ENCODE results near the gene ROBO4. TPM values are rescaled to one million over a fixed set of nuclear protein-coding genes. Genes with fewer than 3 reads are reported as not detected.

Gene ROBO4
- polyA plus RNA-seq, 3 donors, result 16.2 to 21.6 (median 20.0) TPM

DNA sequence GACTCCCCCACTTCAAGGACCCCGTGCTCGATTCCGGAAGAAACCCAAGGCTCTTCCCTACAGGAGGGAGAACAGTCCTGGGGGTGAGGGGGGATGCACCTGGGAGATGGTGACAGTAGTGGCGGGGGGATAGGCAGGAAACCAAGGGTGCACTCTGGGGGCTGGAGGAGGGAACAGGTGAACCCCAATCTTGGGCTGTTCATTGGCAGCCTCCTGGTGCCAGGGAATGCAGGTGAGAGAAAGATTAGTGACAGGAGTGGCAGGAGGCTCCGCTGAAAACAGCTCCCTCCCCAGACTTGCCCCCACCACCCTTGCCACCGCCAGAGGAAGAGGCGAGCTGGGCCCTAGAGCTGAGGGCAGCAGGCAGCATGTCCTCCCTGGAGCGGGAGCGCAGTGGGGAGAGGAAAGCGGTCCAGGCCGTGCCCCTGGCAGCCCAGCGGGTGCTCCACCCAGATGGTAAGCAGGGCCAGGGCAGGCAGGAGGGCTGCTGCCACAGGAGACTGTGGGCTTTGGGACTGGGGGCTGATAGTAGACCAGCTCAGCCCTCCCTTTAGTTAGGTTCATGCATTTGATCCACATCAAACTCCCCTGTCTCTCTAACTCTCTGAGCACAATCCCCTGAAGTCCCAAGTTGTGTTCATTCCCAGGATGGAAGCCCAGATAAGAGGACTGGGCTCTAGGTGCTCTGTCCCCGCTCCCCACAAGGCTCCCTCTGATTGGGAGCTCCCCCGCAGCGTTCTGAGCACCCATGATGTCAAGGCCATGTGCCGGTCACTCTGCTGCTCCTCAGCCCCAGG is 18.0 kb downstream of the ROBO4 start:
- DNase-seq (ENCODE audit: extremely low read depth in 1 of 11, low read depth in 9 of 11, low spot score in 4 of 11), result no peak

DNA sequence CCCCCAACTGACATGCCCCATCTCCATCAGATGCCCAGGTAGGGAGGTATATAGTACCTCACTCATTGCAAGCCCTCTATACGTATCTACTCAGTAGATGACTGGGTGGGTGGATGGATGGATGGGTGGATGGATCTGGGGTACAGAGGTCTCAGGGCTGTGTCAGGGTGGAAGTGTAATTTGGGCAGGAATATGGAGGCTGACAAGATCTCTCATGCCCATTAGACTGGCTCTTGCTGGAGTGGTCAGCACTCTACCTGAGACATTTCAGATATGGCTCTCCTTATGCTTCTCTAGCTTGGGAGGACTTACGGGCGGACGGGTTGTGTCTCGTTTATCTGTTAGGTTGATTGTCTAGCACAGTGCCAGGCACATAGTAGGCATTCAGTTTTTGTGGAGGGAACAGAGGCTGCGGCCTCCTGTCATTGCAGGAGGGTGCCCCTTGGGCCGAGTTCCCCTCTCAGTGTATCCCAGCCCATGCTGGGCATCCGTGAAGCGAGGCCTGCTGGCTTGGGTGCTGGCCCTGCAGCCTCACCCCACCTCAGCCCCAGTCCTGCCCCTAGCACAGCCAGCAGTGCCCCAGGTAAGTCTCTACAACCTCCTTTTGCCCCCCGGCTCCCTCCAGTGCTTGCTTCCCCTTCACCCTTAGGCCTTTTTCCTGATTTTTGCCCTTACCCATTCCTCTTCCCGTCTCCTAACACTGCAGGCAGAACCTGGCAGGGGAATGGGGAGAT is 18.7 kb downstream of the ROBO4 start:
- DNase-seq (ENCODE audit: extremely low read depth in 1 of 11, low read depth in 9 of 11, low spot score in 4 of 11), result no peak

DNA sequence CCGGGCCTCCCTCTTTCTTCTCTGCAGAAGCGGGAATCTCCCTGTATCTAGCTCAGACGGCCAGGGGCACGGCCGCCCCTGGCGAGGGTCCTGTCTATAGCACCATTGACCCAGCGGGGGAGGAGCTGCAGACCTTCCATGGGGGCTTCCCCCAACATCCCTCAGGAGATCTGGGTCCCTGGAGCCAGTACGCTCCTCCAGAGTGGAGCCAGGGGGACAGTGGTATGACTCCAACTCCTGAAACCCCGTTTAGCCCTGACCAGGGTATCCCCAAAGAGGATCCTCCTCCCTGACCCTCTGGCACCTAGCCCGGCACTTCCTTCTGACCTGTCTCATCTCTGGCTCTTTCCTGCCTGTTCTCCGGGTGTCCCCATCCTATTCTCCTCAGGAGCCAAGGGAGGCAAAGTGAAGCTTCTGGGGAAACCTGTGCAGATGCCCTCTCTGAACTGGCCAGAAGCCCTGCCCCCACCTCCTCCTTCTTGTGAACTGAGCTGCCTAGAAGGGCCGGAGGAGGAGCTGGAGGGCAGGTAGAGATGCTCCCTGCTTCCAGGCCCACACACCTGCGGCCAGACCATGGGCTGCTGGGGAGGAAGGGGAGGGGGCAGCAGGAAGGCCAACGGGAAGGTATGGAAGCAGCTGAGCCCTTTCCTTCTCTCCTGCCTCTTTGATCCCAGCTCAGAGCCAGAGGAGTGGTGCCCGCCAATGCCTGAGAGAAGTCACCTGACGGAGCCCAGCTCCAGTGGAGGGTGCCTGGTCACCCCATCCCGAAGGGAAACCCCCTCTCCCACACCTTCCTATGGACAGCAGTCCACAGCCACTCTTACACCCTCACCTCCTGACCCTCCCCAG is 19.5 kb downstream of the ROBO4 start:
- DNase-seq (ENCODE audit: extremely low read depth in 1 of 11, low read depth in 9 of 11, low spot score in 4 of 11), result no peak

DNA sequence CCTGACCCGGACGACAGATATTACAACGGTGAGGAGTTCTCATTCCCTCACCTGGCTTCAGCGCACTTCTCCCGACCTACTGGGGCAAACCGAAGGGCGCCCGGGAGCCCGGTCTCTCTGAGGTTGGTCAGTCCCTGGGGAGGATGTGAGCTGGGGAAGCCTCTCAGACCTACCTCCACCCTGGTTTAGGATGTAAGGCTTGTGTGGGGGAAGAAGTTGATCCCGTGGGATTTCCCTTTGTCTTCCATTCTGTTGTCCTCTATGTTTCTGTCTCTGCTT is 20.1 kb downstream of the ROBO4 start:
- DNase-seq (ENCODE audit: extremely low read depth in 1 of 11, low read depth in 9 of 11, low spot score in 4 of 11), result no peak

DNA sequence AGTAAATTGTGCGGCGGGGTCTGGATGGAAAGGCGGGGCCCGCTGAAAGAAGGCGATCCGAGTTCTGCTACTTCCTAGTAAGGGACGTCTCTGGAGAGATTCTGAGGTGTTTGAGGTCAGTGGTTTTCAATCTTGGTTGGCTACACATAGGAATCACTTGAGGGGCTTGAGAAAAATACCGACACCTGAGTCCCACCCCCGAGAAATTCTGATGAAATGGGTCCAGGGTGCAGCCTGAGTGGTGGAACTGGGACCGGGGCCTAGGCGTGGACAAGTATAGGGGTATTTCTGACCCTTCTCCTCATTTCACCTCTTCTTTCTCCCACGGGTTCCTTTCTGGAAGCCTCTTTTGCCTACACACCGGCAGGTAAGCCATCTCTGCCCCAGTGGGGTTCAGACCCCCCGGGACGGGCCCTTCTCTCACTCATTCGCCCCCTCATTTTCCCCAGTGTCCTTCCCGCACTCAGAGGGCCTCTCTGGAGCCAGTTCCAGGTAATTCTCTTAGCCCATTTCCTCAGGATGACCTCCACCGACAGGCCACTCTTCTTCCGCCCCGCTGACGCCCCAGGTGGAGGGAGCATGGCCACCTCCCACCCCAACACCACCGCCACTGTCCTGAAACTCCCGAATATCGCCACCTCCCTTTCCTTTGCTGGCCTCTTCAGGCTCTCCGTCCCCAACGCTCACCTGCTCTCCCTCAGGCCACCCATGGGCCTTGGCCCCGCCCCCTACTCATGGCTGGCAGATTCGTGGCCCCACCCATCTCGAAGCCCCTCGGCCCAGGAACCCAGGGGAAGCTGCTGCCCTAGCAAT is 20.6 kb downstream of the ROBO4 start:
- no peak for DNase-seq (ENCODE audit: extremely low read depth in 1 of 11, low read depth in 9 of 11, low spot score in 4 of 11)

DNA sequence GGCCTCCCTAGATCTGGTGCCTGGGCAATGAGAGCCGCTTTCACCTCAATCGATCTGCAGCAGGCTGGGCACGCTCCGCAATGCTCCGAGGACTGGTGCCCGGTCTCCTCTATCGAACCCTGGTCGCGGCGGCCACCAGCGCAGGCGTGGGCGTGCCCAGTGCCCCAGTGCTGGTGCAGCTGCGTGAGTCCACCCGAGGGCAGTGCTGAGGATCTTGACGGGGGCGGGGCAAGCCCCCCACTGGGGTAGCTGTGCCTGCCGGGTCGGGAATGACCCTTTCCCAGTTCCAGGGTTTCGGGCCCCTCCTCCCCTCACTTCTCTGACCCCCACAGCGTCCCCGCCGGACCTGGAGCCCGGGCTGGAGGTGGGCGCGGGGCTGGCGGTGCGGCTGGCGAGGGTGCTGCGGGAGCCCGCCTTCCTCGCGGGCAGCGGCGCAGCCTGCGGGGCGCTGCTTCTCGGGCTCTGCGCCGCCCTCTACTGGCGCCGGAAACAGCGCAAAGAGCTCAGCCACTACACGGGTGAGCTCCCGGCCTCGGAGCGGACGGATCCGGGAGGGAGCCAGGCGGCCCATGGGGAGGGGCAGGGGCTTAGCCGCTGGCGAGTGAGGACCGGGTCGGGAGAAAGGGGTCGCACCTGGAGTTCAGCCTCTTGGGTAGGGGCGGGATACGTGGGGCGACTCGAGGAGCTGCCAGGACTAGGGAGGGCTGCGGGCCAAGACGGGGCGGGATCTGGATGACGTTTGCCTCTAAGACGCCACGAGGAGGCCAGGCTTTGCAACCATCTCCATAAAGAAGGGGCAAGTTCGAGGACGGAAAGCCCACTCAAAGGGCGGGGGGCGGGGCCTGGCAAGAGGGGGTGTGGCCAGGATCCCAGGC is 21.5 kb downstream of the ROBO4 start:
- DNase-seq (ENCODE audit: extremely low read depth in 1 of 11, low read depth in 9 of 11, low spot score in 4 of 11), result peak; percentile 73 to 93 (median 88)

DNA sequence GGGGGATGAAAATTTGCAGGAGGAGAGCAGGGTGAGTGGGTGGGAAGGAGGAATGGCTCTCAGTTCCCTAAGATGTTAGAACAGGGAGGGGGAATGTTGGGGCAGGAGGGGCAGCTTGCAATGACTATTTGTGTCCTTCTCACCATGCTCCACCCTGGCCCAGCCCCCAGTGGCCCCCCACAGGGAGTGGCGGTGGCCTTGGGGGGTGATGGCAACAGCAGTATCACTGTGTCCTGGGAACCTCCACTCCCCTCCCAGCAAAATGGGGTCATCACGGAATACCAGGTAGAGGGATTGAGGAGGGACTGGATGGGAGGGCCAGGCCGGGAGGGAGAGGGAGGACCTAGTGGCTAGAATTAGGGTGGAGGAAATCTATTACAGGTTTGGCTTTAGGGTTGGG is 22.3 kb downstream of the ROBO4 start:
- DNase-seq (ENCODE audit: extremely low read depth in 1 of 11, low read depth in 9 of 11, low spot score in 4 of 11), result no peak

DNA sequence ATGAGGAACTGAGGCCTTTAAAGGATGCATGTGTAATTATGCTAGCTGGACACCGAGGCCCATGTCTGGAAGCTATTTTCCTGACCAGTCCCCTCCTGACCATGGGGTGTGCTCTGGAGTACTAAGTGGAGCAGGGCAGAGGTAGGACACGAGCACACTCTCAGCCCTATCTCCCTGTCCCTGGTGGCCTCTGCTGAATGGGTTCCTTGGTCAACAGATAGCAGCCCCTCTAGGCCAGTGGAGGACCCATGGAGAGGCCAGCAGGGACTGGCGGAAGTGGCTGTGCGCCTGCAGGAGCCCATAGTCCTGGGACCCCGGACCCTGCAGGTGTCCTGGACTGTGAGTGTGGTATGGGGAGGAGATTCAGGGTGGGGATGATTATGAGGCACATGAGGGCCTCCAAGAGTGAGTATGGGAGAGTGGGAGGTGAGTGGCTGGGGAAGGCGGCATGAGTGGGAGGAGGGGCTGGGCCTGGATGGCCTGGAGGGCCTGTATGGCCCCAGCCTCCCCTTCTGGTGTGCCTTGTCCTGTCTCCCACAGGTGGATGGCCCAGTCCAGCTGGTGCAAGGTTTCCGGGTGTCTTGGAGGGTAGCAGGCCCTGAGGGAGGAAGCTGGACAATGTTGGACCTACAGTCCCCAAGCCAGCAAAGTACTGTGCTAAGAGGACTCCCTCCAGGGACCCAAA is 23.0 kb downstream of the ROBO4 start:
- DNase-seq (ENCODE audit: extremely low read depth in 1 of 11, low read depth in 9 of 11, low spot score in 4 of 11), result no peak

DNA sequence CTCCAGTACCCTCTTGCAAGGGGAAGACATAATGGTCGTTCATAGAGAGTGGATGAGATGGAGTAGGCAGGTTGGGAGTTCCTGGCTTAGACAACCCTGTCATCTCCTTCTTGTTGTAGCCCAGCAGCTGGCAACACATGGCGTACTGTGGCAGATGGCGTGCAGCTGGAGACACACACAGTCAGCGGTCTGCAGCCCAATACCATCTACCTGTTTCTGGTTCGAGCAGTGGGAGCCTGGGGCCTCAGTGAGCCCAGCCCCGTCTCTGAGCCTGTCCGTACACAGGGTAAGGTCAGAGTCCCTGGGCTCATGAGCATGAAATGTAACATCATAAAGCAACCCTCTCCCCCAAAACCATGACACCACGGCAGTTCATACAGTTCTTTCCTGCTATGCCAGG is 23.7 kb downstream of the ROBO4 start:
- DNase-seq (ENCODE audit: extremely low read depth in 1 of 11, low read depth in 9 of 11, low spot score in 4 of 11), result no peak

DNA sequence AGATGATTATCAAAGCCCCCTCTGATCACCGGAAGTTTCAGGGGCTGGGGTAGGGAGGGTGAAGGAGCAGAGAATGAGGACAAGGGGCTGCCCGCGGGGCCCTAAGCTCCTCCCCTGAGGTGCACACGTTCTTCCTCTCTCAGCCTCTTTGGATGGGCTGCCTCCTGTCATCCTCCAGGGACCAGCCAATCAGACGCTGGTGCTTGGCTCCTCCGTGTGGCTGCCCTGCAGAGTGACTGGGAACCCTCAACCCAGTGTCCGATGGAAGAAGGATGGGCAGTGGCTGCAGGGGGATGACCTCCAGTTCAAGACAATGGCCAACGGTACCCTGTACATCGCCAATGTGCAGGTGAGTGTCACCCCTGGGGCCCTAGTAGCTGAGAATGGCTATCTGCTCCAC is 24.9 kb downstream of the ROBO4 start:
- no peak for DNase-seq (ENCODE audit: extremely low read depth in 1 of 11, low read depth in 9 of 11, low spot score in 4 of 11)

DNA sequence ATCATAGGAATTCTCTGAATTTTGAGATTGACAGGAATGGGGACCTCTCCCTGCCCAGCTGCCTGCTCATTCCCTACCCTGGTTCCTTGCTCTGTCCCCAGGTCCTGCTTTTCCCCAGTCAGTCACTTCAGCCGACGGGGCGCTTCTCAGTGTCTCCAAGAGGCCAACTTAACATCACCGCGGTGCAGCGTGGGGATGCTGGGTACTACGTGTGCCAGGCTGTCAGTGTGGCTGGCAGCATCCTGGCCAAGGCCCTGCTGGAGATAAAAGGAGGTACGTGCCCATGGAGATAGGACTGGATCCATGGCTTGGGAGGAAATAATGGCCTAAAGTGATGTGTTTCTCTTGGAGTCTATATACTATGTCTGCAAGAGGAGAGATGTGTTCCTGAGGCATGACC is 25.4 kb downstream of the ROBO4 start:
- DNase-seq (ENCODE audit: extremely low read depth in 1 of 11, low read depth in 9 of 11, low spot score in 4 of 11), result no peak

DNA sequence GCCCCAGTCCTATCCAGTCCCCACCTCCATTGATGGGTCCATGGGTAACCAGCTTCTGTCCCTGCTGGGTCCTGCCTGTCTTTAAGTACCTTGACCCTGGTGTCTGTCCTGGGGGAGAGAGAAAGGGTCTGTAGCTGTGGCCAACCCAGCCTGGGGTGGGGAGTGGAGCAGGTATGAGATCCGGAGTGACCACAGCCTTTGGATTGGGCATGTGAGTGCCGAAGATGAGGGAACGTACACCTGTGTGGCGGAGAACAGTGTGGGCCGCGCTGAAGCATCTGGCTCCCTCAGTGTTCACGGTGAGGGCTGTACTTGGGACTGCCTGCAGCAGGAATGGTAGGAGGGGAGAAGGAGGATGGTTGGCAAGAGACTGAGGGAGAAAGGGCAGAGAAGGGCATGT is 27.2 kb downstream of the ROBO4 start:
- no peak for DNase-seq (ENCODE audit: extremely low read depth in 1 of 11, low read depth in 9 of 11, low spot score in 4 of 11)

DNA sequence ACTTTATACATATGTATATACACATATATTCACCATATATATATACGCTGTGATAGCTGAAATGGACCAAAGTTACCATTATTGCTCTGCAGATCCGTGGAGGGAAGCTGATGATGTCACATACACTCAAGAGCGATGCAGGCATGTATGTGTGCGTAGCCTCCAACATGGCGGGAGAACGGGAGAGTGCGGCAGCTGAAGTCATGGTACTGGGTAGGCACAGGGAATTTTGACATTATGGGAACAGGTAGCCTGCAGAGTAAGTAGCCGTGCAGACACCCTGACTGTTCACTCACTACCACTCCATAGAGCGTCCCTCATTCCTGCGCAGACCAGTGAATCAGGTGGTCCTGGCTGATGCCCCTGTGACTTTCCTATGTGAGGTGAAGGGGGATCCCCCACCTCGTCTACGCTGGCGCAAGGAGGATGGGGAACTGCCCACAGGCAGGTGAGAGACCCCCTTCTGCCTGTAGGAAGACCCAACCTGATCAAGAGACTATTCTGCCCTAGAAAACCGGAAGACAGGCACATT is 27.7 kb downstream of the ROBO4 start:
- no peak for DNase-seq (ENCODE audit: extremely low read depth in 1 of 11, low read depth in 9 of 11, low spot score in 4 of 11)

DNA sequence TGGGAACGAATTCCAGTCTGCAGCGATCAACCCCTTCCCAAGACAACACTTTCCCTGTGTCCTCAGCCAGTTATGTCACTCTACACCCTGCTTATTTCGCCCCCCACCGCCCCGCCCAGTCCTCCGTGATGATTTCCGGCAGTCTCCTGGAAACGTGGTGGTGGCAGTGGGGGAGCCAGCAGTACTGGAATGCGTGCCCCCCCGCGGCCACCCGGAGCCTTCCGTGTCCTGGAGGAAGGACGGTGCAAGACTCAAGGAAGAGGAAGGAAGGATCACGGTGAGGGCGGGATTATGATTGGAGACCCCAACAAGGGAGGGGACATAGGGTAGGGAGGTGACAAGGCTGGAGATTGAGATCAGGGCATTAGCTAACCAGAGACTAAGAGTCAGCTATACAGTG is 28.3 kb downstream of the ROBO4 start:
- DNase-seq (ENCODE audit: extremely low read depth in 1 of 11, low read depth in 9 of 11, low spot score in 4 of 11), result no peak

DNA sequence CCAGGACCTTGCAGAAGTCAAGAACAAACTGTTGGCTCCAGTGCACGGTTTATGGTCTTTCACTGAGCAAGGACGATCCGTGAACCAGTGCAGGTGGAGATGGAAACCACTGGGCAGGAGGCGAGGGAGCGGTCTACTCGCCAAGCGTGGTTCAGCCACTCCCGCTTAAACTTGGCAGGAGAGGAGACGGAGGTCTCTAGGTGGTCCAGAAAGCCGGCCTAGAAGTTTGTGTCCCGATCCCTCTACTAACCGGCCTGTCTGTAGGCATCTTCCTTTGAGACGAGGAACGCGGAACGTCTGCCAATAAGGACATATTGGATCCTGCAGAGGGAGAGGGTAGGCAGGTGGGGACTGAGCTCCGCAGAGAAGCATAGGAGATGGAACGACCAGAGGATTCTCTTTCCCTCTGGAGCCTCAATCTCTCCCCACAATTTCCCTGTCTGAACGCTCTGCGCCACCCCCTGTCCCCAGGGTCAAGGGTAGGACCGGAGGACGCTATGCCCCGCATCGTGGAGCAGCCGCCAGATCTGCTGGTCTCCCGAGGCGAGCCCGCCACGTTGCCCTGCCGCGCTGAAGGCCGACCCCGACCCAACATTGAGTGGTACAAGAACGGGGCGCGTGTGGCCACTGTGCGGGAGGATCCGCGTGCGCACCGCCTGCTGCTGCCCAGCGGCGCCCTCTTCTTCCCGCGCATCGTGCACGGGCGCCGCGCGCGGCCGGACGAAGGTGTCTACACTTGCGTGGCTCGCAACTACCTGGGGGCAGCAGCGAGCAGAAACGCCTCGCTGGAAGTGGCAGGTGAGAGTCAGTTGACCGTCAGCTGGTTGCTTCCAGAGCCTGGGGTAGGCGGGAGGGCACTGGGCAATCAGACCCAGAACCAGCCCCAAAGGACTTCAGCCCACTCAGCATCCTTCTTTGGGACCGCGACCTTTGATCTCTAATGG is 29.1 kb downstream of the ROBO4 start:
- DNase-seq (ENCODE audit: extremely low read depth in 1 of 11, low read depth in 9 of 11, low spot score in 4 of 11), result no peak

DNA sequence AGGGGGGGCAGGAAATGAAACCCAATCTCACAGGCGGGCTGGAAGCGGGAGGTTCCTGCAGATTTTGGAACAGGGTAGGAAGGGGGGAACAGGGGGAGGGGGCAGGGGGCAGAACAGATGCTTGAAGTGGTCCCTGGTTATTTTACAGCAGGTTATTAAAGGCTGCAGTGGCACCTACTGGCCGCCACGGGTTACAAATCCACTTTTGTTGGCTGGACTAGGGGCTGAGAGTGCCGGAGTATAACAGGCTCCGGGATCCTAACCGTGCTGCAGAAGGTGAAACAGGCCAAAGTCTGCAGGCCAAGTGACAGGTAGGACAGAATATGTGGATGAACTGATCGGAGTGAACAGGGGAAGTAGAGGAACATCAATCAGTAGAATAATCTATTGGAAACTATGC is 30.0 kb downstream of the ROBO4 start:
- no peak for DNase-seq (ENCODE audit: extremely low read depth in 1 of 11, low read depth in 9 of 11, low spot score in 4 of 11)

Data from renal cortex interstitium (tissue), 11 donors.